GM12874 (cell line): ENCODE results near the gene KCNAB2.

Experiments used
- CTCF ChIP-seq: IDR thresholded peaks from 2 replicates; pipeline ENCODE4 v1.5.1; 2011; ENCODE audit warnings: low read depth, mild to moderate bottlenecking, control low read depth, low read length, moderate library complexity; ENCODE audit not compliant: insufficient read depth

Gene KCNAB2

GRCh38 chr1:6125366-6125765, 79.7 kb downstream of the KCNAB2 start:
- TF ChIP-seq CTCF: no peak

GRCh38 chr1:6126028-6126427, 80.3 kb downstream of the KCNAB2 start:
- no peak for TF ChIP-seq CTCF

- no peak for TF ChIP-seq CTCF
Observed at GRCh38 chr1:6126521-6127067, 80.9 kb downstream of the KCNAB2 start.

- no peak for TF ChIP-seq CTCF
Observed at GRCh38 chr1:6127587-6128163, 82.0 kb downstream of the KCNAB2 start.

GRCh38 chr1:6128276-6129081, 82.8 kb downstream of the KCNAB2 start:
- no peak for TF ChIP-seq CTCF

GRCh38 chr1:6129313-6129712, 83.6 kb downstream of the KCNAB2 start:
- no peak for TF ChIP-seq CTCF

- no peak for TF ChIP-seq CTCF
Observed at GRCh38 chr1:6130036-6130435, 84.3 kb downstream of the KCNAB2 start.
